CD4-positive, alpha-beta T cell treated with Interleukin-4 for 4 hours (primary cell): ENCODE measurements around the gene PSMB4.
"Not testable (repeated sequence)": the region's sequence is repeated elsewhere in the genome, so short reads cannot be mapped to it uniquely, and the experiment has no call there.

Experiments used
- DNase-seq: peaks from one replicate; pipeline ENCODE4 v3.0.0-alpha.2; 2020

The PSMB4 gene

DNA sequence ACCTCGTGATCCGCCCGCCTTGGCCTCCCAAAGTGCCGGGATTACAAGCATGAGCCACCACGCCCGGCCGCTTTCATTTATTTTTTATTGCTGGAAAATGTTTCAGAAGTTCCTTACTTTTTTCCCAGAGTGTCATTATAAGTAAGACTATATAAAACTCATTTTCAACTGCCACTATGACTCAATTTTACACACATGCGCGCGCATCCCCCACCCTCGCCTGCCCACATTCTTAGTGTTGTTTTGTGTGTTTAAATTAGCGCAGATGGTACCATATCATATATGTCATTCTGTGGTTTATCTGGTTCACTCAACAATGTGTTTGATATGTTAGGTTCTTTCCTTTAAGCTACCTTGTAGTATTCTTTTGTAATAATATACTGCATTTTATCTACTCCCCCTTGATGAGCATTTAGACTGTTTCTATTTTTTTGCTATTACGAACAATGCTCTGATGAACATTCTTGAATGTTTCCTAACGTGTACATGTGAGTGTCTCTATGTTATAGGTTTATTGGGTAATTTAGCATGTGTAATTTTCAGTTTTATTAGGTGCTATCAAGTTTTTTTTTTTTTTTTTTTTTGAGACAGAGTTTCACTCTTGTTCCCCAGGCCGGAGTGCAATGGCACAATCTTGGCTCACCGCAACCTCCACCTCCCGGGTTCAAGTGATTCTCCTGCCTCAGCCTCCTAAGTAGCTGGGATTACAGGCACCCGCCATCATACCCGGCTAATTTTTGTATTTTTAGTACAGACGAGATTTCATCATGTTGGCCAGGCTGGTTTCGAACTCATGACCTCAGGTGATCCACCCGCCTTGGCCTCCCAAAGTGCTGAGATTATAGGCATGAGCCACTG is 8.9 kb upstream of the PSMB4 start:
- not testable (repeated sequence) for DNase-seq

DNA sequence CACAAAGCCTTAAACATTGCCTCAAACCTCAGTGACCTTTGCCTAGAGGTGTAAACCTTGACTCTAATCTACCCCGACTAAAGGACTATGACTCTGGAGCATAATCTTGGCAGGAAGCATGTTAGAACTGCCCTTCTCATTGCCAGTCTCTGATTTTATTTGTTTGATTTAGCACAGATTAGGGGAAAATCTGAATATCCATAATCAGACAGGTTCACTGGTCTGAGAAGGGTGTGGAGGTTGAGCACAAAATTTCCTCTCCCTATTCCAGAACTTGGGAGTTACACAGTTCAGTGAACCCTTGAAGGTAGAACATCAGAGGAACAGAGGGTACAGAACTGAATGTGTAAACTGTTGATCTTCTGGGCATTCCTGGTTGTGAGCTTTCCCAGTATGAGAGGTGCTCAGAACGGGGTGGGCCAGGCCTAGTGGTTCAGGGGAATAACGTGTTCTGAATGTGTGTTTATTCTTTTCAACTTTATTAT is 8.3 kb upstream of the PSMB4 start:
- no peak for DNase-seq

DNA sequence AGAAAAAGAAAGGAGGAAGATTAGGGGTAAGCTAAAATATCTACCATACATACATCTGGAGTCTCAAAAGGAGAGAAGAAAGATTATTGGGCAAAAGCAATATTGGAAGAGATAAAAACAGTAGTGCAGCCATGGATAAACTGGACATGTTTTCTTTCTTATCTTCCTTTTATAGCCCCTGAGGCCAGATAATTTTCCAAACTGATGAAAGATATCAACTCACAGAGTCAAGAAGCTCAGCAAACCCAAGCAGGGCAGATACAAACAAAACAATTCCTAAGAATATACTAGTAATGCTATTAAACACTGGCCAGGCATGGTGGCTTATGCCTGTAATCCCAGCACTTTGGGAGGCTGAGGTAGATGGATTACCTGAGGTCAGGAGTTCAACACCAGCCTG is 5.8 kb upstream of the PSMB4 start:
- no peak for DNase-seq

DNA sequence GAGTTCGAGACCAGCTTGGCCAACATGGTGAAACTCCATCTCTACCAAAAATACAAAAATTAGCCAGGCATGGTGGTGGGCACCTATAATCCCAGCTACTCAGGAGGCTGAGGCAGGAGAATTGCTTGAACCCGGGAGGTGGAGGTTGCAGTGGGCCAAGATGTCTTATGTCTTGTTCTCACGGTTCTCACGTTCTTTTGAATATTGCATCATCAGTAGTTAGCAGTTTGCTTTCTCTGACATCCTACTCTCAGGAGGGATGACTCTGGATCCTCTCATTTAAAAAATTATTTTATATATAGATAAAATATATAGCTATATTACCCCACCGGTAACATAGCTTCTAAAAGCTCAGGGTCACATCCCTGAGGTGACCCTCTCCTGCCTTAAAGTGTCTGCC is 3.1 kb upstream of the PSMB4 start:
- DNase-seq, result not testable (repeated sequence)

DNA sequence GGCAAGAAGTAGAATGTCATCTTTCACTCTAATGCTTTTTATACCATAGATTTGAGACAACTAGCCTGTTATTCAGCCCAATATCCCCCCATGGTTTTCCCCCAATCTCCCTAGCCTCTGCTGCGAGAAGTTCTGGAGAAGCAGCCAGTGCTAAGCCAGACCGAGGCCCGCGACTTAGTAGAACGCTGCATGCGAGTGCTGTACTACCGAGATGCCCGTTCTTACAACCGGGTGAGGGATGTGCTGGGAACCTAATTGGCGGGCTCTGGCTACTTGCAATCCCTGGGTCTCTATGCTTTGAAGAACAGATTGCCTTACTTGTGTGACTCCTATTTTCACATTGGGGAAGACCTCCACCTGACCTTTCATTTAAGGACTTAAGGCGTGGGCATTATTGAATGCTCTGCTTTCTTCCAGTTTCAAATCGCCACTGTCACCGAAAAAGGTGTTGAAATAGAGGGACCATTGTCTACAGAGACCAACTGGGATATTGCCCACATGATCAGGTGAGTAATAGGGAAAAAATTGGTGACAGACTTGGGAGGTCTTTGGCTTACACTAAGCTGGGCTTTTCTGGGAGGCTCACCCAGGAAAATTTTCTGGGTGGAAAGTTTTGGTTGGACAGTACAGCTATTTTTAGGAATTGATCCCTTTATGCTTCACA is 1.9 kb downstream of the PSMB4 start:
- DNase-seq, result no peak

DNA sequence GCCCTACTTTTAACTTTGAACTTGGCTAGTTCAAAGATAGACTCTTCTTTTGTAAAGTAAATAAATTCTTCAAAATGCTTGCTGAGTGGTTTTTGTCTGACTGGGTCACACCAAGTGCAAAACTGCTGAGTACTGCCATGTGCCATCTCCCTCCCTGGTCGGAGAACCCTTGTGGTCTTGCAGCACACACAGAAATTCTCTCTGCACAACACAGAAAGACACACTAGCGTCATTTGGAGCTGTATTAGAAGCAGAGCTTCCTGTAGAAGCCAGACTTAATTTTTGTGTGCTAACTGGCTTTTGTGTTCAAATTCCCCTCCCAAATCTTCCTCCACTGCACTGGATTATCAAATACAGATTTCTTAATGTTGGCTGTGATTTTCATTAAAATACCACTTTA is 2.5 kb downstream of the PSMB4 start:
- no peak for DNase-seq

DNA sequence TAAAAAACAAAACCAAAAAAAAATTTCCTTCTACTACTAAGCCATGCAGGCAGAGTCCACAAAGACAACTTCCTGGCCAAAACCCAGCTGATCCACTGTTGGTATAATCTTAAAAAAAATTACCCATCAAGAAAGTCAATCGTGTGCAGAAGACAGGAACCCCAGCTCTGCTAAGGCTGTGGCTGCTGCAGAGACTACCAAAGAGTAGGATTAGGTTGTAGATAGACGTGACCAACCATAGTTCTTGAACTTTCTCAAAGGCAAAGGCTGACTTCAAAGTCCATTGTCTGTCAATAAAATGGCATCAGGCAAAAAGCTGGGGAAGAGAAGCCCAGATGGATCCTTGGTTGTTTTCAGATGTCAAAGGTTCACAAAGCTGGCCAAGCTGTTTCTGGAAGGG is 3.4 kb downstream of the PSMB4 start:
- DNase-seq, result no peak

DNA sequence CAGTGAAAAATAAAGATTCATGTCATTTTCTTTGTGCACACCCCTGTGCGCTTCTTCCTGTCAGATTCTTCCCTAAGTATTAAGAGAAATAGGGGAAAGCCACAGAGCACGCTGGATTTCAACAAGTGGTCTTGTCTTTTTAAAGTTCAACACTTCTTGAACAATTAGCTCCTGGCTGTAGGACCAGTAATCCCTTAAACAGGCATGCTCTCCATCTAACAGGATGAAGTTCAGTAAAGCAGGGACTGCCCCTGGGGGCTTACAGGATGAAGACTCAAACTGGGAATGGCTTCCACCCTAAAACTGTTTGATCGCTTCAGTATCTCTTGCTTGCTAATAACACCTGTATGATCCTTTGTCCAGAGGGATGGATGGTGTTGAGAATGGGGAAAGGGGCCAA is 4.2 kb downstream of the PSMB4 start:
- DNase-seq, result no peak

DNA sequence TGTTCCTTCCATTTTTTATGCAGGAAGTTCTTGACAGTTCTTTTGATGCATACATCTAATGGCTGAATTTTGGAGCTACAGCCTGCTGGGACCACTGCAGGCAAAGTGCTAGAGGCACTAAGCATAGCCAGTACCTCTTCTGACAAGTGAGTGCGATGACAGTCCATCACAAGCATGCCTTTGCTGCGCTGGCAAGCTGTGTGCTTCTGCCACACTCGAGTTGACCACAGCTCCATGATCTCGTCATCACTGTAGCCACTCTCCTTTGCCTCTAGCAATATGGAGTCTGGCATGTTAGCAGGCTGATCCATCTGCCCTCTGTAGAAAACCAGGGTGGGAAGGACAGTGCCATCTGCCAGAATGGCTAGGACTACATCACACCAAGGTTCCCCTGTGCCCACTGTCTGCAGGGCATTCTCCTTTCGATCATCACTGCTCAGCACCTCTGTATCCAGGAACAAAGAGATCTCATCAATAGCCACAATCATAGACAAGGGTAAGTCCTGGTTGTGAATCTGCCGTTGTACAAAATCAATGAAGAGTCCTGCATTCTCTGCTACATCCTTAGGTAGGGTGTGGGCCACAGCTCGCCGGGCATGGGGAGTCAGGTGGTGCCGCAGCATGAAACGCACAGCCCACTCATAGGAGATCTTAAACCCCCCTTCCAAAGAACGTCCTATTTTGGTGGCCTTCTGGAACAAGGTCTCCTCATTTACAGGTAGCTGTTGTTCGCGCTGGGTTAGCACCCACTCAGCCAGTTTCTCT is 6.0 kb downstream of the PSMB4 start:
- DNase-seq, result no peak

DNA sequence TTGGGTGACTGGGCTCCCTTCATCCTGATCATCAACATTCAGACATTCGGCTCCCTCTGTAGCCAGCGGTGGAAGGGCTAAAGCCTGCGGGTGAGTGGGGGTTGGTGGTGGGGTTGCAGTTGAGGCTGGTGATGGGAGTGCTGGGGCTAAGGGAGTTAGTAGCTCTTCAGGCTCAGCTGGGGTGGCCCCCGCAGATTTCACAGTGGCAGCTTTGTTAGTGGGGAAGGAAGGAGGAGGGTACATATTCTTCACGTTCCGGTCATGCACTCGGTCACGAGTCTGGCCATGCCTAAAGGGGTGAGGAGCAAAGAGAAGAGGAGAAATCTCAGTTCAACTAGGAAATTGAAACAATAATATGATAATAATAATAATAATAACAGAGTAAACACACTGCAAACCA is 6.8 kb downstream of the PSMB4 start:
- DNase-seq, result no peak

DNA sequence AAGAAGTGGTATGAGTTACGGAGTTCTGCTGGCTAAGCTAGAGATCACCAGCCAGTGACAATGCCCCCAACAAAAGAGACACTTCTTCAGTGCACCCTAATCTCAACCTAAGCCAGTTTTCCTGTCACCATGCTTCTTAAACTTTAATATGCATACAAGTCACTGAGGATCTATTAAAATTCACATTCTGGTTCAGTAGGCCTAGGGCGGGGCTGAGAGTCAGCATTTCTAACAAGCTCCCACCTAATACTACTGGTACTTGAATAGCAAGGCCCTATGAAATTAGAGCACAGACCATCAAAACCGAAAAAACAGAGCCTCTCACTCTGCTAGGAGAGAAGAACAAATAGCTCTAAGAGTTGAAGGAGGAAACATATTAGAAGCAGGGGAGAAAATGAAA is 7.9 kb downstream of the PSMB4 start:
- DNase-seq, result no peak

DNA sequence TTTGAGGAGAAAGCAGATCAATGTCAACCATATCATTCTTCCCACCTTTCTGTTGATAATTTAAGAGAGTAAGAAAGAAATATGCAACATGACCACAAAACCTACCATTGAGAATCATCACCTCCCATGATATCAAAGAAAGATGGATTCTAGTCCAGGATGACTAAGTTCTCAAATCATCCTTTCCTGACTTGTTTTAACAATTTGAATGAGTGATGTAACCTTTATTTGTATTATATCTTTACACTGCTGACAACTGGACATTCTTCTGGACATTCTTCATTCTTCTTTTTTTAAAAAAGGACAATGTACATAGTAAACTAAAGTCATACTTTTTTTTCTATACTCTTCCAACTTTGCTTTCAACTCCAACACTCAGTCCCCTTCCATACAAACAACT is 9.5 kb downstream of the PSMB4 start:
- no peak for DNase-seq

DNA sequence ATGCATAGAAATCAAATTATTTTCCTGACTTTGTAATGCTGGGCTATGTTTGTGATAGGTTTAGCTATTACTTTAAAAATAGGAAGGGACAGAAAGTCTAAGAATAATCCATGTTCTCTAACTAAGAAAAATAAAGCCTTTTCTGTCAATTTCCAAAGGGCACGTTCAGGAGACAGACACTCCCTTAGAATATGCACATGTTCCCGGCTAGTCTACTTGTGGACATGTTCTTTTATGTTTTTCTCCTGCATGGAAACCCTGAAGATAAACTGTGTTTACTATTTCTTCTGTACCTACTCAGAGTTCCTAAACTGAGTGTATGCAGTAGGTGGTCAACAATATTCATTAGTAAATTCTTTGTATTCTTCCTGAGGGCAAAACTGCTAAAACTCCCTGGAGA is 12.5 kb downstream of the PSMB4 start:
- no peak for DNase-seq

DNA sequence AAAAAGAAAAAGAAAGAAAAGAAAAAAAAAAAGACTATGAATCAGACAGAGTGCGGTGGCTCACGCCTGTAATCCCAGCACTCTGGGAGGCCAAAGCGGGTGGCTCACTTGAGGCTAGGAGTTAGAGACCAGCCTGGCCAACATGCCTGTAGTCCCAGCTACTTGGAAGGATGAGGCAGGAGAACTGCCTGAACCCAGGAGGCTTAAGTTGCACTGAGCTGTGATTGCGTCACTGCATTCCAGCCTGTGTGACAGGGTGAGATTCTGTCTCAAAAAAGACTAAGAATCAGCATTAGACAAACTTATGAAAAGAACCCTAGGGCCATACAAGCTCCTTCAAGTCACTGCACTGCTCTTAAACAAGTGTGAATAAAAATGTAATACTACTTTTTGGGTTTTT is 16.9 kb downstream of the PSMB4 start:
- no peak for DNase-seq

DNA sequence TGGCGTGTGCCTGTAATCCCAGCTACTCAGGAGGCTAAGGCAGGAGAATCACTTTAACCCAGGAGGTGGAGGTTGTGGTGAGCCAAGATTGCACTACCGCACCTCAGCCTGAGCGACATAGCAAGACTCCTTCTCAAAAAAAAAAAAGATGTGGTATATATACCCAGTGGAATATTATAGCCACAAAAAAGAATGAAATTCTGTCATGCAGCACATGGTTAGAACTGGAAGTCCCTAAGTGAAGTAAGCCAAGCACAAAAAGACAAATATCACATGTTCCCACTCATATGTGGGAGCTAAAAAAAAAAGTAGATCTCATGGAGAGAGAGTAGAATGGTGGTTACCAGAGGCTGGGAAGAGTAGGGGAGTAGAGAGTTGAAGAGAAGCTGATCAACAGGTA is 18.7 kb downstream of the PSMB4 start:
- no peak for DNase-seq

DNA sequence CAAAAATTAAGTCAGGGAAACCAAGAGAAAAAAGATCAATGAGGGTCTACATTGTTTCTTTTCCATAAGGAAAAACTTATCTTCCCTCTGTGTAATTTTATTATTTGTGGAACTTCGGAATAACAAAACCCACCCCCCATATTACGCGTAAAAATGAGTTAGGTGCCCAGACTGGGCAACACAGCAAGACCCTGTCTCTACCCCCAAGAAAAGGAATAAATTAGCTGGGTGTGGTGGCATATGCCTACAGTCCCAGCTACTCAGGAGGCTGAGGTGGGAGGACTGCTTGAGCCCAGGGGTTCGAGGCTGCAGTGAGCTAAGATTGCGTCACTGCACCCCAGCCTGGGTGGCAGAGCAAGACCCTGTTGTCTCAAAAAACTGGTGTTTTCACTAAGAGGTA is 20.4 kb downstream of the PSMB4 start:
- no peak for DNase-seq

DNA sequence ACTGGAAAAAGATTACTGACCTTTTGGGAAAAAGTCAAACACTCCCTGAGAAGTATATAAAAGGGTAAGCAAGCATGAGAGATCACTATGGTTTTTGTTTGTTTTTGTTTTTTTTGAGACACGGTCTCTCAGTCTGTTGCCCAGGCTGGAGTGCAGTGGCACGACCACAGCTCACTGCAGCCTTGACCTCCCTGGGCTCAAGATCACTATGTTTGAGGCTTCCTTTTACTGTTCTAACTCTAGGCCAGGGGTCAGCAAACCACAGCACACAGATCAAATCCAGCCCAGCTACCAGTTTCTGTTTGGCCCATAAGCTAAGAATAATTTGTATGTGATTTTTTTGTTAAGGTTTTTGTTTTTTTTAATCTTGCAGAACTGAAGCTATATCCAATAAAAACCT is 25.7 kb downstream of the PSMB4 start:
- DNase-seq, result no peak

DNA sequence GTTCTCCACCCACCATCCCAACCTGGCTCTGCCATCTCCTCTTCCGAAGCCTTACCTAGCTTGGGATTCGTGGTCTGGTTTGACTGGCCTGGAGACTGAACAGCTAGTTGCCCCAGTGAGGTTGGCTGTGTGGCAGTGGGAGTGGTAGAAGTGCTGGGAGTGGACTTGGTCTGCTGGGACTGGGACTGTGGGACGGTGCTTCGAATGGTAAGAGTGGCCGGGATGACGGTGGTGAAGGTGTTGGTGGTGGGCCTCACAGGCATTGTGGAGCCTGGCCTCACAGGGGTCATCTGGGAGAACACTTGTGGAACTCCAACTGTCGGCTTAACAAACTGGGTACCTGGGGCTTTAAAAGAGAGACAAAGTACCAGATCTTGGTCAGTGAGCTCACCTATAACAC is 28.7 kb downstream of the PSMB4 start:
- no peak for DNase-seq

DNA sequence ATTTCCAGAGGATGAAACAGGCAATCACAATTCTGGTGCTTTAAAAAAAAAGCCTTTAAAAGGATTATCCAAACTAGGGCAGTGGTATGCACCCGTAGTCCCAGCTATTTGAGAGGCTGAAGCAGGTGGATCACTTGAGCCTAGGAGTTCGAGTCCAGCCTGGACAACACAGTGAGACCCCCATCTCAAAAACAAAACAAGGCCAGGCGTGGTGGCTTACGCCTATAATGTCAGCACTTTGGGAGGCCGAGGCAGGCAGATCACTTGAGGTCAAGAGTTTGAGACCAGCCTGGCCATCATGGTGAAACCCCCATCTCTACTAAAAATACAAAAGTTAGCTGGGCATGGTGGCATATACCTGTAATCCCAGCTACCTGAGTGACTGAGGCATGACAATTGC is 34.5 kb downstream of the PSMB4 start:
- not testable (repeated sequence) for DNase-seq

DNA sequence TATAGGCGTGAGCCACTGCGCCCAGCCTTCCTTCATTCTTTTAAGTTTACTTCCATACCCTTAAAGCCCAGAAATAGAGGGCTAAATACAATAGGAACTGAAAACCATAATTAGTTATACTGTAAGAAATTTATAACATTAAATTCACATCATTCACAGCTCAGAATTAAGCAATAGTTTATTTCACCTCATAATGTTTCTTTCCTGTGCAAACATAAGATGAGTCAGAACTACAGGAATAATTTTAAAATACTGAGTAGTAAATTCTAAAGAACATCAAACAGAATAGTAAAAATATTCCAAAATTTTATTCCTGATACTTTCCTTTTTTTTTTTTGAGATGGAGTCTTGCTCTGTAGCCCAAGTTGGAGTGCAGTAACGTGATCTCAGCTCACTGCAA is 35.8 kb downstream of the PSMB4 start:
- DNase-seq, result no peak

DNA sequence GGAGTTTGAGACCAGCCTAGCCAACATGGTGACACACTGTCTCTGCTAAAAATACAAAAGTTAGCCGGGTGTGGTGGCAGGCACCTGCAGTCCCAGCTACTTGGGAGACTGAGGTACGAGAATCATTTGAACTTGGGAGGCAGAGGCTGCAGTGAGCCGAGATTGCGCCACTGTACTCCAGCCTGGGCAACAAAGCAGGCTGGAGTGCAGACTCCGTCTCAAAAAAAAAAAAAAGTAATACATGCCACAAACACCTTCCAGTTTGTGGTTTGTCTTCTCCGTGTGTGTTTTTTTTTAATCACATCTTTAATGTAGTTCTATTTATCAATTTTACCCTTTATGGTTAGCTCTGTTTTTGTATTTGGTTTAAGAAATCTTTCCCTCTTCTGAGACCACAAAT is 37.6 kb downstream of the PSMB4 start:
- DNase-seq, result no peak

DNA sequence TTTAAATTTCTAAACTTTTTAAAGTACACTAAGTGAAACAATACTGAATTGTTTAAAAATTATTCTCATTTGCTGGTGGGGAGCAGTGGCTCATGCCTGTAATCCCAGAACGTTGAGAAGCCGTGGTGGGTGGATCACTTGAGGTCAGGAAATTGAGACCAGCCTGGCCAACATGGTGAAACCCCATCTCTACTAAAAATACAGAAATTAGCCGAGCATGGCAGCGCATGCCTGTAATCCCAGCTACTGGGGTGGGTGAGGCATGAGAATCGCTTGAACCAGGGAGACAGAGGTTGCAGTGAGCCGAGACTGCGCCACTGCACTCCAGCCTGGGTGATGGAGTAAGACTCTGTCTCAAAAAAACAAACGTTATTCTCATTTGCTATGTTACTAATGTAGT is 38.0 kb downstream of the PSMB4 start:
- DNase-seq, result not testable (repeated sequence)

DNA sequence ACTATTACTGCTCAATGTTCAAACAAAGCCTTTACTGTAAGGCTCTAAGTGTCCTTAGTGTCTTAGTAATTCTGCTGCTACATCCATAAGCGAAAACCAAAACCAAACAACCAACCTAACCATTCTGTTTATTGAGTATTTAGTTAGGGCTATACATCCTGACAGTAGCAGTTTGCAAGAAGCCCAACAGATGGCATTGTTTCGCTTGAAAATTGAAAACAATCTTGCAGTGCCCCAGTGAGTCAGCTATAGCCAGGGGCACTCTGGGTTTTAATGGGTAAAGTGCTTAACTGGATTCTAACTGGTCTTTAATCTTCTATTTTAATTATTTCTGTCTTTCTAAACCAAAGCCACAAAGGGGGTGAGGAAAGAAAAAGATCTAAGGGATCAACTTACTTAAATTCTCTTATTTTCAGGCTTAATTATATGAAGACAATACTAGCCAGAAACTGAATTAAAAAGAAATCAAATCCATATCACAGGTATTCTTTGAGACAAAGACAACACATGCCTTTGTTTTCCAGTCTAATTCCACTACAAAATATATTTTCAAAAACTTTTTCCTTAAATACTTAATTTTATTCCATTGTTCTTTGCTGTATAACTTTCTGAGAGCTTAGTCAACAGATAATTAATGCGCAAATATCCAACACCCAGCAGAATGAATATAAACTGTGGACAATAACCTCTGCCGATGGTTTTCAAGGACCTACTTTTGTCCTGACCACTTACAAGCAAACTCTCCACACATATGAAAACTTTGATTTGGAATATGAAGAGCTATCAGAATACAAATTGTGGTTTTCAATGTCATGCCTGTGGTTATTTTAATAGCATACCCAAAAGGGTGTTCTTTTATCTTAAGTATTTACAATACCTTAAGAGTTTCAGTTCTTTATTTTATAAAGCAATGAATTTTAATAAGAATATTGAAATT is 44.7 kb downstream of the PSMB4 start:
- peak; percentile 83 for DNase-seq
